Embryonic facial prominence (tissue), 1 donor: ENCODE results near the gene MTG2.

Experiments
- DNase-seq: peaks from one replicate; pipeline ENCODE4 v3.0.0-alpha.2; 2016; ENCODE audit errors: extremely low spot score

The MTG2 gene

GRCh38 chr20:62183426-62184142 is 756 bp downstream of the MTG2 start:
- DNase-seq, result no peak

- no peak for DNase-seq
Measured at GRCh38 chr20:62186096-62186426, 3.2 kb downstream of the MTG2 start.

- DNase-seq, result no peak
Measured at GRCh38 chr20:62186887-62187866, 4.3 kb downstream of the MTG2 start.

- no peak for DNase-seq
Measured at GRCh38 chr20:62190639-62191411, 8.0 kb downstream of the MTG2 start.

GRCh38 chr20:62191781-62192559 is 9.1 kb downstream of the MTG2 start:
- no peak for DNase-seq

- DNase-seq, result no peak
Measured at GRCh38 chr20:62192635-62193034, 9.8 kb downstream of the MTG2 start.

- no peak for DNase-seq
Measured at GRCh38 chr20:62193079-62194025, 10.5 kb downstream of the MTG2 start.

- DNase-seq, result no peak
Measured at GRCh38 chr20:62195075-62195405, 12.2 kb downstream of the MTG2 start.

- no peak for DNase-seq
Measured at GRCh38 chr20:62195736-62196135, 12.9 kb downstream of the MTG2 start.

- DNase-seq, result no peak
Measured at GRCh38 chr20:62196286-62196685, 13.5 kb downstream of the MTG2 start.

- DNase-seq, result no peak
Measured at GRCh38 chr20:62197311-62197710, 14.5 kb downstream of the MTG2 start.

GRCh38 chr20:62197801-62198200 is 15.0 kb downstream of the MTG2 start:
- DNase-seq, result no peak

GRCh38 chr20:62198496-62198895 is 15.7 kb downstream of the MTG2 start:
- DNase-seq, result no peak

- DNase-seq, result no peak
Measured at GRCh38 chr20:62198931-62199330, 16.1 kb downstream of the MTG2 start.

GRCh38 chr20:62200491-62201172 is 17.8 kb downstream of the MTG2 start:
- no peak for DNase-seq

- no peak for DNase-seq
Measured at GRCh38 chr20:62201173-62202082, 18.6 kb downstream of the MTG2 start.

- DNase-seq, result no peak
Measured at GRCh38 chr20:62202083-62202395, 19.2 kb downstream of the MTG2 start.

GRCh38 chr20:62202676-62203377 is 20.0 kb downstream of the MTG2 start:
- no peak for DNase-seq
